MV-4-11 (cell line): ENCODE results near the gene ARL17B.
"Not testable (repeated sequence)": the region's sequence is repeated elsewhere in the genome, so short reads cannot be mapped to it uniquely, and the experiment has no call there.

Experiments used
- DNase-seq: peaks from one replicate; lab custom pipeline; 2025; lab: John Stamatoyannopoulos, UW

Gene ARL17B

GRCh38 chr17:46249153-46249552 is 112.4 kb downstream of the ARL17B start:
- not testable (repeated sequence) for DNase-seq

- not testable (repeated sequence) for DNase-seq
Observed at GRCh38 chr17:46244949-46245768, 116.4 kb downstream of the ARL17B start.

DNA sequence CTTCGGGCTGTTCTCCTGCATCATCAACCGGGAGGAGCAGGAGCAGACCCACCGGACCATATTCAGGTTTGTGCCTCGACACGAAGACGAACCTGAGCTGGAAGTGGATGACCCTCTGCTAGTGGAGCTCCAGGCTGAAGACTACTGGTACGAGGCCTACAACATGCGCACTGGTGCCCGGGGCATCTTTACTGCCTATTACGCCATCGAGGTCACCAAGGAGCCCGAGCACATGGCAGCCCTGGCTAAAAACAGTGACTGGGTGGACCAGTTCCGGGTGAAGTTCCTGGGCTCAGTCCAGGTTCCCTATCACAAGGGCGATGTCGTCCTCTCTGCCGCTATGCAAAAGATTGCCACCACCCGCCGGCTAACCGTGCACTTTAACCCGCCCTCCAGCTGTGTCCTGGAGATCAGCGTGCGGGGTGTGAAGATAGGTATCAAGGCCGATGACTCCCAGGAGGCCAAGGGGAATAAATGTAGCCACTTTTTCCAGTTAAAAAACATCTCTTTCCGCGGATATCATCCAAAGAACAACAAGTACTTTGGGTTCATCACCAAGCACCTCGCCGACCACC is 117.1 kb downstream of the ARL17B start:
- not testable (repeated sequence) for DNase-seq

DNA sequence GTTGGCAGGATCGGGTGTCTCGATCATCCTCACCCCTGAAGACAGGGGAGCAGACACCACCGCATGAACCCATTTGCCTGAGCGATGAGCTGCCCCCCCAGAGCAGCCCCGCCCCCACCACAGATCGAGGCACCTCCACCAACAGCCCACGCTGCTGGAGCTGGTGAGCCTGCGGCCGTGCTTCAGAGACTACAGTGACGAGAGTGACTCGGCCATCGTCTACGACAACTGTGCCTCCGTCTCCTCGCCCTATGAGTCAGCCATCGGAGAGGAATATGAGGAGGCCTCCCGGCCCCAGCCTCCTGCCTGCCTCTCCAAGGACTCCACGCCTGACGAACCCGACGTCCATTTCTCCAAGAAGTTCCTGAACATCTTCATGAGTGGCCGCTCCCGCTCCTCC is 117.6 kb downstream of the ARL17B start:
- DNase-seq, result not testable (repeated sequence)

- DNase-seq, result not testable (repeated sequence)
Observed at GRCh38 chr17:46243505-46243904, 118.1 kb downstream of the ARL17B start.

GRCh38 chr17:46231359-46231758 is 130.2 kb downstream of the ARL17B start:
- DNase-seq, result not testable (repeated sequence)

DNA sequence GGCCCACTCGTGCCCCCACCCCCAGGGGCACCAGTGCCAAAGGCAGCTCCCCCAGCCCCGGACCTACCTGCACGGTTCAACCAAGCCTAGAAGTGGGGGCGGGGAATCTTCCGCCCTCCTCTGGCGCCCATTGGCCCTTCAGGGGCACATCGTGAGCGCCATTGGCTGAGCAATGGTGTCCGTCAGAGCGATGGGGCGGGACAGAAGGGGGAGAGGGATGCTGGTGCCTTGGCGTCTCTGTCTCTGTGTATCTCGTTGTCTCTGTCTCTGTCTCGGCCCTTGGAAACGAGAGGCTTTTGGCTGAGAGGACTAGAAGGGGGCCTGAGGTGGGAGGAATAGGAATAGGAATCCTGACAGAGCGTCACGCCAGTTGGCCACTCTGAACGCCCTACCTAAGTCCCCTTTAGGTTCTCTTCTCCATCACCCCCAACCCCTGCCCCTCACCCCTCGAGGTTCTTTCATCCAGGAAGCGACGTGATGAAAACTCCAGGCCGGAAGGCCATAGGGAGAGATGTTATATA is 136.2 kb downstream of the ARL17B start:
- DNase-seq, result peak; percentile 92

- not testable (repeated sequence) for DNase-seq
Observed at GRCh38 chr17:46224864-46225263, 136.7 kb downstream of the ARL17B start.
